Ishikawa (cell line): ENCODE results near the gene EIF3B.

Experiments
- CEBPB ChIP-seq: IDR thresholded peaks from 2 replicates; pipeline ENCODE4 v1.6.1; 2012
- EP300 ChIP-seq: IDR thresholded peaks from 2 replicates; pipeline ENCODE4 v1.6.1; 2012; ENCODE audit warnings: borderline replicate concordance
- FOXM1 ChIP-seq: IDR thresholded peaks from 2 replicates; pipeline ENCODE4 v1.6.1; 2012; ENCODE audit warnings: low read depth, borderline replicate concordance
- MAX ChIP-seq: IDR thresholded peaks from 2 replicates; pipeline ENCODE4 v1.6.1; 2012
- NFIC ChIP-seq: IDR thresholded peaks from 2 replicates; pipeline ENCODE4 v1.6.1; 2012
- RAD21 ChIP-seq: IDR thresholded peaks from 2 replicates; pipeline ENCODE4 v1.6.1; 2012; ENCODE audit warnings: low read depth
- REST ChIP-seq: IDR thresholded peaks from 2 replicates; pipeline ENCODE4 v1.6.1; 2012; ENCODE audit warnings: low read depth, mild to moderate bottlenecking
- TAF1 ChIP-seq: IDR thresholded peaks from 2 replicates; pipeline ENCODE4 v1.6.1; 2012; ENCODE audit warnings: low read depth, mild to moderate bottlenecking
- TCF12 ChIP-seq: IDR thresholded peaks from 2 replicates; pipeline ENCODE4 v1.6.1; 2012; ENCODE audit warnings: low read depth
- TEAD4 ChIP-seq: IDR thresholded peaks from 2 replicates; pipeline ENCODE4 v1.6.1; 2012
- USF1 ChIP-seq: IDR thresholded peaks from 2 replicates; pipeline ENCODE4 v1.6.1; 2012
- YY1 ChIP-seq: IDR thresholded peaks from 2 replicates; pipeline ENCODE4 v1.6.1; 2012; ENCODE audit warnings: low read depth
- ZBTB7A ChIP-seq: IDR thresholded peaks from 2 replicates; pipeline ENCODE4 v1.6.1; 2012; ENCODE audit warnings: low read depth

GRCh38 chr7:2379161-2379560, 24.5 kb downstream of the EIF3B start:
- TF ChIP-seq TAF1 (no peak), REST (no peak), EP300 (no peak), TCF12 (no peak), MAX (no peak), NFIC (no peak), RAD21 (no peak), TEAD4 (no peak), CEBPB (no peak), FOXM1 (no peak), ZBTB7A (no peak), YY1 (no peak), USF1 (no peak)
